Measurements from ENCODE around the gene CASQ2. TPM values are rescaled to one million over a fixed set of nuclear protein-coding genes. Genes with fewer than 3 reads are reported as not detected.

Gene CASQ2
- total RNA-seq, 1 experiment from 2014 or later = not detected

DNA sequence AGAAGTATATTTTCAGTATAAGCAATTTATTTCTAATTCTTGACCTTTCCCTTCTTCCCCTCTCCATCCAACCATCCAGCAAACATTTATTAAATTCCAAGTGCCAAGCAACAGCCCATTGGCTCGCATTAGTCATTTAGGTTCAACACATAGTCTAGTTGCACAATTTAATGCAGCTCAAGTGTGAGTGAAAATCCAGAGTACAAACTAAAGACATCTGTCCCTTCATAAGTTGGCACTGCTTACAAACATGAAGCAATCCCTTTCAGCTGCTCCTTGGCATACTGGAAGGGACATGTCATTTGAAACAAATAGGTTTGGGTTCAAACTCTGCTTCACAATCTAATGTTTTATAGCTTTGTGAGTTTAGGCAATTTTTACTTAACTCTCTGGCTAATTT is 10.7 kb downstream of the CASQ2 start:
- no peak overlapping the region for H3K27ac ChIP-seq (ENCODE audit: low read depth, low read length)
- H3K4me3 ChIP-seq (replicated peaks in 1 of 2; ENCODE audit: low read depth in 1 of 2, low read length in 2 of 2) = no peak overlapping the region
- ATAC-seq (no peak), DNase-seq (ENCODE audit: low read depth, low spot score) (no peak)
- ChIA-PET CTCF (no interaction called here), RAD21 (ENCODE audit: low non-redundant PET in 1 of 2, low total read pairs in 2 of 2, uncharacterized antibody in 2 of 2, unreplicated experiment in 2 of 2) (no interaction called here), POLR2A (no interaction called here)
- no peak overlapping the region for H2AFZ ChIP-seq (ENCODE audit: low read depth, low read length, poor library complexity, severe bottlenecking)
- H3K79me2 ChIP-seq (ENCODE audit: insufficient read depth, low read length) = no peaks in the 10 kb centered on the region
- H3K4me2 ChIP-seq (ENCODE audit: low read length) = no peak overlapping the region
- TF ChIP-seq TCF7L2 (IDR thresholded peaks at IDR 0.05; ENCODE audit: borderline replicate concordance, extremely low read depth, insufficient read depth, insufficient read length) = no peak
- TF ChIP-seq, protein P1, sequence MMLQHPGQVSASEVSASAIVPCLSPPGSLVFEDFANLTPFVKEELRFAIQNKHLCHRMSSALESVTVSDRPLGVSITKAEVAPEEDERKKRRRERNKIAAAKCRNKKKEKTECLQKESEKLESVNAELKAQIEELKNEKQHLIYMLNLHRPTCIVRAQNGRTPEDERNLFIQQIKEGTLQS (IDR thresholded peaks at IDR 0.05) = no peak
- TF ChIP-seq CBX3 (IDR thresholded peaks at IDR 0.05; ENCODE audit: low read depth) = no peak
- TF ChIP-seq CEBPB (IDR thresholded peaks at IDR 0.05; ENCODE audit: low read depth) = no peak
- TF ChIP-seq POLR2A (IDR thresholded peaks at IDR 0.05; ENCODE audit: borderline replicate concordance, extremely low read depth, insufficient read depth, insufficient read length) = no peak
- no peak for TF ChIP-seq EZH2 (IDR thresholded peaks at IDR 0.05)
- H3K27me3 ChIP-seq (ENCODE audit: insufficient read depth, low read length) = no peaks in the 10 kb centered on the region
- no TSS peak for BruUV-seq (replicated peaks)
- no peaks in the 10 kb centered on the region for H3K9me3 ChIP-seq (ENCODE audit: control insufficient read depth in 1 of 2, insufficient read depth in 1 of 2, low read depth in 1 of 2, low read length in 2 of 2)
- H4K20me1 ChIP-seq (ENCODE audit: insufficient read depth) = no peaks in the 10 kb centered on the region
- H3K9ac ChIP-seq (ENCODE audit: low read length) = no peak overlapping the region
- no peaks in the 10 kb centered on the region for H3K36me3 ChIP-seq (ENCODE audit: control insufficient read depth in 1 of 2, insufficient read depth in 2 of 2, low read length in 2 of 2)
- intact Hi-C loops (cut with micrococcal nuclease) = no loop called here
- H3K4me1 ChIP-seq (ENCODE audit: control insufficient read depth in 1 of 2, insufficient read depth in 2 of 2, low read length in 2 of 2) = no peaks in the 10 kb centered on the region
- no peaks in the 10 kb centered on the region for H3K9me2 ChIP-seq (ENCODE audit: insufficient read depth)

DNA sequence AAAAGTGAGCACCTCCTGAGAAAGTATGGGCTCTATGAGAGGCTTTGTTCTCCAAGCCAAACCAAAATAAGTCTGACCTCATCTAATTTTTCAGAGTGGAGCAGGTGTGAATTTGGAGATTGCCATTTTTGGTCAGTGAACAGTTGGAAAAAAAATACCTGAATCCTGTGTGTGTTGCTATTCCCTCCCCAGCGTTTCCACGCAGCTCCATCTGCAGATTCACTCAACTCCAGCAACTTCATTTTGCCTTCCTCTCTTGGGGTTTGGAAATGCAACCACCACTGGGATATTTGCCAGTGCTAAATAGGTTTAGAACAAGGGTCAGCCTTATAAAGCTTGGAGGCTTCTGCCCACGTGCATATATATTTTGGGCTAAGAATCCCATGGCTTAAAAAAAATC is 11.2 kb downstream of the CASQ2 start:
- Histone ChIP-seq H3K4me3 (replicated peaks in 1 of 2; ENCODE audit: low read depth in 1 of 2, low read length in 2 of 2) (no peak overlapping the region), H3K27ac (ENCODE audit: low read depth, low read length) (no peak overlapping the region), H3K9ac (ENCODE audit: low read length) (no peak overlapping the region), H3K4me1 (ENCODE audit: control insufficient read depth in 1 of 2, insufficient read depth in 2 of 2, low read length in 2 of 2) (no peaks in the 10 kb centered on the region), H2AFZ (ENCODE audit: low read depth, low read length, poor library complexity, severe bottlenecking) (no peak overlapping the region), H3K9me2 (ENCODE audit: insufficient read depth) (no peaks in the 10 kb centered on the region), H3K27me3 (ENCODE audit: insufficient read depth, low read length) (no peaks in the 10 kb centered on the region), H3K9me3 (ENCODE audit: control insufficient read depth in 1 of 2, insufficient read depth in 1 of 2, low read depth in 1 of 2, low read length in 2 of 2) (no peaks in the 10 kb centered on the region), H3K36me3 (ENCODE audit: control insufficient read depth in 1 of 2, insufficient read depth in 2 of 2, low read length in 2 of 2) (no peaks in the 10 kb centered on the region), H4K20me1 (ENCODE audit: insufficient read depth) (no peaks in the 10 kb centered on the region), H3K4me2 (ENCODE audit: low read length) (no peak overlapping the region), H3K79me2 (ENCODE audit: insufficient read depth, low read length) (no peaks in the 10 kb centered on the region)
- ChIA-PET POLR2A (no interaction called here), RAD21 (ENCODE audit: low non-redundant PET in 1 of 2, low total read pairs in 2 of 2, uncharacterized antibody in 2 of 2, unreplicated experiment in 2 of 2) (no interaction called here), CTCF (no interaction called here)
- no peak for ATAC-seq
- no peak for DNase-seq (ENCODE audit: low read depth, low spot score)
- BruUV-seq (replicated peaks) = no TSS peak
- intact Hi-C loops (cut with micrococcal nuclease) = no loop called here
- TF ChIP-seq ZFX (IDR thresholded peaks at IDR 0.05) (no peak), SIN3A (IDR thresholded peaks at IDR 0.05; ENCODE audit: low read depth) (no peak), ZNF274 (IDR thresholded peaks at IDR 0.05; ENCODE audit: low read depth, low read length) (no peak), POLR2A (IDR thresholded peaks at IDR 0.05; ENCODE audit: borderline replicate concordance, extremely low read depth, insufficient read depth, insufficient read length) (no peak), EGR1 (IDR thresholded peaks at IDR 0.05; ENCODE audit: low read depth) (no peak), EZH2phosphoT487 (IDR thresholded peaks at IDR 0.05; ENCODE audit: borderline replicate concordance) (no peak), CBX3 (IDR thresholded peaks at IDR 0.05; ENCODE audit: low read depth) (no peak), EZH2 (IDR thresholded peaks at IDR 0.05) (no peak), TCF7L2 (IDR thresholded peaks at IDR 0.05; ENCODE audit: borderline replicate concordance, extremely low read depth, insufficient read depth, insufficient read length) (no peak), SP1 (IDR thresholded peaks at IDR 0.05; ENCODE audit: low read depth) (no peak)
- TF ChIP-seq, protein P2, sequence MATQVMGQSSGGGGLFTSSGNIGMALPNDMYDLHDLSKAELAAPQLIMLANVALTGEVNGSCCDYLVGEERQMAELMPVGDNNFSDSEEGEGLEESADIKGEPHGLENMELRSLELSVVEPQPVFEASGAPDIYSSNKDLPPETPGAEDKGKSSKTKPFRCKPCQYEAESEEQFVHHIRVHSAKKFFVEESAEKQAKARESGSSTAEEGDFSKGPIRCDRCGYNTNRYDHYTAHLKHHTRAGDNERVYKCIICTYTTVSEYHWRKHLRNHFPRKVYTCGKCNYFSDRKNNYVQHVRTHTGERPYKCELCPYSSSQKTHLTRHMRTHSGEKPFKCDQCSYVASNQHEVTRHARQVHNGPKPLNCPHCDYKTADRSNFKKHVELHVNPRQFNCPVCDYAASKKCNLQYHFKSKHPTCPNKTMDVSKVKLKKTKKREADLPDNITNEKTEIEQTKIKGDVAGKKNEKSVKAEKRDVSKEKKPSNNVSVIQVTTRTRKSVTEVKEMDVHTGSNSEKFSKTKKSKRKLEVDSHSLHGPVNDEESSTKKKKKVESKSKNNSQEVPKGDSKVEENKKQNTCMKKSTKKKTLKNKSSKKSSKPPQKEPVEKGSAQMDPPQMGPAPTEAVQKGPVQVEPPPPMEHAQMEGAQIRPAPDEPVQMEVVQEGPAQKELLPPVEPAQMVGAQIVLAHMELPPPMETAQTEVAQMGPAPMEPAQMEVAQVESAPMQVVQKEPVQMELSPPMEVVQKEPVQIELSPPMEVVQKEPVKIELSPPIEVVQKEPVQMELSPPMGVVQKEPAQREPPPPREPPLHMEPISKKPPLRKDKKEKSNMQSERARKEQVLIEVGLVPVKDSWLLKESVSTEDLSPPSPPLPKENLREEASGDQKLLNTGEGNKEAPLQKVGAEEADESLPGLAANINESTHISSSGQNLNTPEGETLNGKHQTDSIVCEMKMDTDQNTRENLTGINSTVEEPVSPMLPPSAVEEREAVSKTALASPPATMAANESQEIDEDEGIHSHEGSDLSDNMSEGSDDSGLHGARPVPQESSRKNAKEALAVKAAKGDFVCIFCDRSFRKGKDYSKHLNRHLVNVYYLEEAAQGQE (IDR thresholded peaks at IDR 0.05; ENCODE audit: low read depth) = no peak
- TF ChIP-seq, protein P3, sequence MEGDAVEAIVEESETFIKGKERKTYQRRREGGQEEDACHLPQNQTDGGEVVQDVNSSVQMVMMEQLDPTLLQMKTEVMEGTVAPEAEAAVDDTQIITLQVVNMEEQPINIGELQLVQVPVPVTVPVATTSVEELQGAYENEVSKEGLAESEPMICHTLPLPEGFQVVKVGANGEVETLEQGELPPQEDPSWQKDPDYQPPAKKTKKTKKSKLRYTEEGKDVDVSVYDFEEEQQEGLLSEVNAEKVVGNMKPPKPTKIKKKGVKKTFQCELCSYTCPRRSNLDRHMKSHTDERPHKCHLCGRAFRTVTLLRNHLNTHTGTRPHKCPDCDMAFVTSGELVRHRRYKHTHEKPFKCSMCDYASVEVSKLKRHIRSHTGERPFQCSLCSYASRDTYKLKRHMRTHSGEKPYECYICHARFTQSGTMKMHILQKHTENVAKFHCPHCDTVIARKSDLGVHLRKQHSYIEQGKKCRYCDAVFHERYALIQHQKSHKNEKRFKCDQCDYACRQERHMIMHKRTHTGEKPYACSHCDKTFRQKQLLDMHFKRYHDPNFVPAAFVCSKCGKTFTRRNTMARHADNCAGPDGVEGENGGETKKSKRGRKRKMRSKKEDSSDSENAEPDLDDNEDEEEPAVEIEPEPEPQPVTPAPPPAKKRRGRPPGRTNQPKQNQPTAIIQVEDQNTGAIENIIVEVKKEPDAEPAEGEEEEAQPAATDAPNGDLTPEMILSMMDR (IDR thresholded peaks at IDR 0.05 in 2 of 3, conservative IDR thresholded peaks at IDR 0.05 in 1 of 3; ENCODE audit: borderline replicate concordance in 1 of 3, insufficient read depth in 1 of 3, low read depth in 2 of 3, low read length in 2 of 3) = no peak
- TF ChIP-seq, protein P4, sequence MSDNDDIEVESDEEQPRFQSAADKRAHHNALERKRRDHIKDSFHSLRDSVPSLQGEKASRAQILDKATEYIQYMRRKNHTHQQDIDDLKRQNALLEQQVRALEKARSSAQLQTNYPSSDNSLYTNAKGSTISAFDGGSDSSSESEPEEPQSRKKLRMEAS (IDR thresholded peaks at IDR 0.05) = no peak
